ENCODE results near the gene HM13.

DNA sequence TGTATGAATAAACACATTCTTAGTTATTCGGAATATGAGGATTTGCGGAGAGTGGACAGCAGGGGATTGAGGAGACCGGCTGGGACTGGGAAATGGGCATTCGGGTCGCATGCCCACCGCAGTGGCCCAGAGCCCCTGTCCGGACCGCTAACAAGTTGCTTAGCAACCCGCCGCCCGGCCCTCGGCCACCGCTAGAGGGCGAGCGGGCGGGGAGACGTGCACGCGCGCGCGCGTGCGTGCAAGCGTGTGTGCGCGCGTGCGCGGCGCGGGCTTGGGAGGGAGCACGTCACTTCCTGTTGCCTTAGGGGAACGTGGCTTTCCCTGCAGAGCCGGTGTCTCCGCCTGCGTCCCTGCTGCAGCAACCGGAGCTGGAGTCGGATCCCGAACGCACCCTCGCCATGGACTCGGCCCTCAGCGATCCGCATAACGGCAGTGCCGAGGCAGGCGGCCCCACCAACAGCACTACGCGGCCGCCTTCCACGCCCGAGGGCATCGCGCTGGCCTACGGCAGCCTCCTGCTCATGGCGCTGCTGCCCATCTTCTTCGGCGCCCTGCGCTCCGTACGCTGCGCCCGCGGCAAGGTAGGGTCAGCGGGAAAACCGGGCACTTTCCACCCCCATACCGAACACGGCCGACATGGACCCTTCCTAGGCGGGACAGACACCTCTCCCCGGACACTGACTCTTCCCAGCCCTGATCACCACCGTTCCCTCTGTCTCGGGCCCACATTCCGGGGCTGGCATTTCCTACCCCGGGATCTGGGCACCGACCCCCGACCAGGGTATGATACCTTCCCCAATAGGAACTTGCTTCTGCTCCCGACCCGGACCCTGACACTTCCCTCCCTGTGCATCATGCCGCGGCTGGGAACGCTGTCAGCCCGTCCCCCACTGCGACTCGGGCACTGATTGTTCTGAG, at the start of gene HM13:
- TF ChIP-seq CTCF (IDR thresholded peaks at IDR 0.05) (peak; percentile 99 to 100 (median 99)), POLR2A (IDR thresholded peaks at IDR 0.05) (peak in 1 of 2 donors; percentile 69)
